ENCODE results near the gene SLC9B2.
"Not testable (repeated sequence)": the region's sequence is repeated elsewhere in the genome, so short reads cannot be mapped to it uniquely, and the experiment has no call there.

GRCh38 chr4:102993985-102994384 lies 82.6 kb downstream of the SLC9B2 start:
- TF ChIP-seq CTCF, POLR2AphosphoS5 (IDR thresholded peaks at IDR 0.05): not testable (repeated sequence)
